H54 (cell line): ENCODE measurements around the gene ZNF618.

ENCODE experiments used
- DNase-seq: peaks from one replicate; pipeline ENCODE4 v3.0.0; 2011; ENCODE audit warnings: low spot score, mixed read lengths; ENCODE audit not compliant: insufficient read length
- FAIRE-seq: peaks from 3 replicates; lab custom pipeline; 2011; peaks lifted over from hg19 to GRCh38; lab: Jason Lieb, UNC
- POLR2A ChIP-seq: IDR thresholded peaks from 2 replicates; pipeline ENCODE4 v1.6.1; 2011; ENCODE audit warnings: low read depth, mild to moderate bottlenecking, low read length

ZNF618 gene

GRCh38 chr9:113876151-113876992 is at the start of gene ZNF618:
Gene ZNF618 (plus strand): TSS chr9:113876309. CDS start chr9:113876381, 72 bp downstream.
- DNase-seq, result peak; percentile 57
- FAIRE-seq, result no peak
- TF ChIP-seq POLR2A, result 0 out of 2 replicates have a peak, but pooled peaks have one; percentile 16

DNA sequence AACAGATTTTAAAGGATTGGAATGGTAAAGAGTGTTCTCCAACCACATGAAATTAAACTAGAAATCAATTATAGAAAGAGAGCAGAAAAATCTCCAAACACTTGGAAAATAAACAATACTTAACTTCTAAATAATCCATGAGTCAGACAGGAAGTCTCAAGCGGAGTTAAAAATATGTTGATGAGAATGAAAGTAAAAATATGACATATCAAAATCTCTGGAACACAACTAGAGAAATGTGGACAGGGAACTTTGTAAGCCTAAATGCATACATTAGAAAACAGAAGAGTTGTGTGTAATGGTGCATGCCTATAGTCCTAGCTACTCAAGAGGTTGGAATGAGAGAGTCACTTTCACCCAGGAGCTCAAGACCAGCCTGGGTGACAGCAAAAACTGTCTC is 47.9 kb upstream of the ZNF618 start:
- FAIRE-seq (peak; percentile 64), DNase-seq (no peak)
- TF ChIP-seq POLR2A, result no peak

- TF ChIP-seq POLR2A, result no peak
- no peak for FAIRE-seq
- no peak for DNase-seq
Measured at GRCh38 chr9:113837334-113837733, 38.8 kb upstream of the ZNF618 start.

DNA sequence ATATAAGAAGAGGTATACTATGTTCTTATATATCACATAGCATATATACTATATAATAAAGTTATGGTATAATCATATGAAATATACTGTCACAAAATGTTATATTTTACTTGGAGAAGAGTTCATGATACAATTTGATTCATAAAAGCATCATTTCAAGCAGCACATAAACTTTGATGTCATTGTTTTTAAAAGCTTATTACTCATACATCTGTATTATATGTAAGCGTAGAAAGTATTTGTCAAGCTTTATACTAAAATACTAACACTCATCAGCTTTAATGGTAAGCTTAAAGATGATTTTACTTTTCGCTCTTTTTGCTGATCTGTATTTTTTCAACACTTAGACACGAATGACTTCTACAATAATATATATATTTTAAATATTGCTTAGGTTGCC is 34.0 kb upstream of the ZNF618 start:
- FAIRE-seq (no peak), DNase-seq (no peak)
- no peak for TF ChIP-seq POLR2A

DNA sequence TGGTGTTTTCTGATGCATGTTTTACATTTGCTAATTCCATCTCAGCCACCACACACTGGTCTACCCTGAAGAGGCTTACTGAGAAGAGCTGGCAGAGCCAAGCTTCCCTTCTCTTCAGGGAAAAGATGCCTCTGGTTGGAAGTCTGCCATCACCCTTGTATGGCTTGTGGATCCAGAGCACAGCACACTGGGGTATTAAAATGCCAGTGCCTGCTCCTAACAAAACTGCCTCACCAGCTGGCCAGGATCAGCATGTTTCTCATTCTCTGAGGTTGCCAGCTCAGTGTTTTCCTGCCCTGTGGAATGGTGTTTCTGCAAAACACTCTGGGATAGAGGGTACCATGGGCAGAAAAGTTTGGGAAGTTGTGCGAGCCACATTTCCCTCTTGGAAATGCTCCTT is 31.6 kb upstream of the ZNF618 start:
- no peak for TF ChIP-seq POLR2A
- FAIRE-seq (no peak), DNase-seq (no peak)

DNA sequence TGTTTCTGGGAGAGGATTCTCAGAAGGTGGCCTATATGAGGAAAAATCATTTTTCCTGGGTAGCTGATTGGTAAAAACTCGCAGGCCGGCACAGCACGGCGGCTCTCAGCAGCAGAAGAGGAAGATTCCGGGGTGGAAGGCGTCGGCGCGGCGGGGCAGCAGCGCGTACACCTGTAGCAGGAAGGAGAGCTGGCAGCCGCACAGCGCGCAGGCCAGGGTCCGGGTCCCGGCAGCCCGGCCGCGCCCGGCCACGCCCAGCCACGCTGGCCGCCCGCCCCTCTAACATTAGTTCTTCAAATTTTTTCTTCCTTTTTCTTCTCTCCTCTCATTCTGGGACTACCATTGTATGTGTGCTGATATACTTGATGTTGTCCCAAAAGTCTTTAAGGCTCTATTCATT is 24.8 kb upstream of the ZNF618 start:
- TF ChIP-seq POLR2A, result no peak
- DNase-seq (no peak), FAIRE-seq (no peak)

DNA sequence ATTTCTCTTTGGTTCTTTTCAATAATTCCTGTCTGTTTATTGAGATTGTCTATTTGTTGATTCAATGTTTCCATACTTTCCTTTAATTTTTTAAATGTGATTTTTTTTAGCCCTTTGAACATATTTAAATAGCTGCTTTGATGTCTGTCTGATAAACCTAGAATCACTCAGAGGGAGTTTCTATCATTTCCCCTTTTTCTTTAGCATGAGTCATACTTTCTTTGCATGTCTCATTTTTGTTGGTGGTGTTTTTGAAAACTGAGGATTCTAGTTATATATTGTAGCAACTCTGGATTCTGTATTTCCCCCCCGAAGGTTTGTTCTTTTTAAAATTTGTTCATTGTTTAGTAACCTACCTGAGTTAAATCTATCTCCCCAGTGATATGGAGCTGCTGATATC is 24.2 kb upstream of the ZNF618 start:
- DNase-seq (no peak), FAIRE-seq (no peak)
- TF ChIP-seq POLR2A, result no peak

- no peak for TF ChIP-seq POLR2A
- DNase-seq, result no peak
- FAIRE-seq, result no peak
Measured at GRCh38 chr9:113853333-113853732, 22.8 kb upstream of the ZNF618 start.

DNA sequence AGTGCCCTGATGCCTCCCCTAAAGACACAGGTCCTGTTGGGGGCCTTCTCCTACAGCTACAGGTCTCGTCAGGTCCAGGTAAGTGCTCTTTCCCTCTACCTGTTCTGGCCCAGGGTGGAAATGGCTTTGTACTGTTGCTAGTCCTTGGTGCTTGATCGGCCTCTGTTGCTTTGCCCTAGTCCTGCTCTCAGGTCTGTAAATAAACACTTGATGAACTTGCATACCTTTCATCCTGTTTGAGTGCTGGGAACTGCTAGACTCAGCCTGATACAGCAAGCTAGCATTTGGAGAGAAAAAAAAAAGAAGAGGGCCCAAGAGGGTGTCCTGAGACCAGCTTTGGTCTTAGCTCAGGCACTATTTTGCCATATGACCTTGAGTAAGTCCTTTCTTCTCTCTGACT is 21.8 kb upstream of the ZNF618 start:
- DNase-seq, result no peak
- FAIRE-seq, result no peak
- no peak for TF ChIP-seq POLR2A

- no peak for TF ChIP-seq POLR2A
Measured at GRCh38 chr9:113857875-113858274, 18.2 kb upstream of the ZNF618 start.

GRCh38 chr9:113858282-113858681 is 17.8 kb upstream of the ZNF618 start:
- DNase-seq, result no peak
- FAIRE-seq, result no peak
- no peak for TF ChIP-seq POLR2A

More at GRCh38 chr9:113857875-113858274, 18.2 kb upstream of the ZNF618 start:
- DNase-seq, result no peak
- FAIRE-seq, result no peak

- DNase-seq, result no peak
- FAIRE-seq, result no peak
- TF ChIP-seq POLR2A, result no peak
Measured at GRCh38 chr9:113863345-113863744, 12.8 kb upstream of the ZNF618 start.

- no peak for DNase-seq
- no peak for TF ChIP-seq POLR2A
- FAIRE-seq, result no peak
Measured at GRCh38 chr9:113868501-113868900, 7.6 kb upstream of the ZNF618 start.

- TF ChIP-seq POLR2A, result no peak
- no peak for FAIRE-seq
- no peak for DNase-seq
Measured at GRCh38 chr9:113872485-113873143, 3.5 kb upstream of the ZNF618 start.

DNA sequence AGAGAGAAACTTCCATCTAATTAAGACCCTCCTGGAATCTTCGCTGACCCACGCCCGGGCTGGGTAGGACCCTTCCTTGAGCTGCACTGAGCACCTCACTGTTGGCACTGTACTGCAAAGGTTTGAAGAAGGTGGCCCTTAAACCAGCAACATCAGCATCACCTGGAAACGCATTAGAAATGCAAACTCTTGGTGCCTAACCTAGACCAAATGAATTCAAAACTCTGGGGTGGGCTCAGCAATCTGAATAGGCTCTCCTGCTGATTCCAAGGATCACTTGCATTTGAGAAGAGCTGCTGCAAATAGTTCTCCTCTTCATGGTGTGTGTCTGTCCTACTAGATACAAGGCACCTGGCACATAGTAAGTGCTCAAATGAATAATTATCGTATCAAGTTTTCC is 2.7 kb upstream of the ZNF618 start:
- TF ChIP-seq POLR2A, result no peak
- no peak for FAIRE-seq

DNA sequence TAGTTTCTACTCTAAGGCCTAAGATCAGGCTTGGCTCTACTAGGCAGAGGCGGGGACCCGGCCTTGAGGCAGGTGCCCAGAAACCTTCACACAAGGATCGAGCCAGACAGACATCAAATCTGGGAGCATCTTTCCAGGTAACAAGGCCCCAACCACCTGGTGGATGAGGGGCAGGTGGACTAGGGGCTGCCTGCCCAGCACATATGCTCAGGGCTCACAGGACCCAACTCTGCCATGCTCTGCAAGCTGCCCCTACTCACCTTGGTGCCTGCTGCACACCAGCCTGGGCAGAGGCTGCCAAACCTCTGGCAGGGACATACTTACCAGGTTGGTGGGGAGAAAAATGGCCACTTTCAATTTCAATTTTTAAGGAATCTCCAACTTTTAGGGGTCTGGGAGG is 2.2 kb upstream of the ZNF618 start:
- FAIRE-seq (no peak), DNase-seq (no peak)
- TF ChIP-seq POLR2A, result no peak

More for the DNA sequence above, 2.7 kb upstream of the ZNF618 start:
- DNase-seq, result no peak
